ENCODE measurements around the gene NRAP. TPM values are rescaled to one million over a fixed set of nuclear protein-coding genes. Genes with fewer than 3 reads are reported as not detected.

The NRAP gene
- total RNA-seq, 1 donor: not detected

Other genes with a start within 250 kb of the NRAP start
- gene HABP2, start 111.0 kb downstream of the NRAP start, total RNA-seq: not detected
- gene CASP7, start 15.9 kb upstream of the NRAP start, total RNA-seq: 21.3 TPM
- 0.21 TPM for gene PLEKHS1, start 87.6 kb upstream of the NRAP start, total RNA-seq
- 1.4 TPM for gene DCLRE1A, start 190.0 kb upstream of the NRAP start, total RNA-seq
- 6.0 TPM for gene NHLRC2, start 190.6 kb upstream of the NRAP start, total RNA-seq